Measurements from ENCODE around the gene MKRN2.

DNA sequence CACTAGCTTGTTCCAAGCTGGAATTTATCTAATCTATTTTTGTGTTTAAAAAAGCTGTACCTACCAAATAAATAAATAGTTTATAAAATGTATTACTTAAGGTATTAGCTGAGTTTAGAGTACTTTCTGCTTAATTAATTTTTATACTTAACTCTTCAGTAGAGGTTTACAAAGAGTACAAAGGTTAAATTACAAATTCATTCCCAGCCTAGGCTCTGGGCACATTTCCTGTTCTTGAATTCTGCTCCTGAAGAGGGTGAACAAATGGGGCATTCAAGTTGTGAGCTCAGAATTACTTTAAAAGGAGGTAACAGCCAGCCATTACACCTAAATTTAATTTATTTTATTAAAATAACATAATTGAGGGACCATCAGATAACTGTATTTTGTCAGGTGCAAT is 26.4 kb downstream of the MKRN2 start:
- TF ChIP-seq RAD21 (IDR thresholded peaks at IDR 0.05; ENCODE audit: low read depth) (no peak), SRF (IDR thresholded peaks at IDR 0.05; ENCODE audit: low read depth) (no peak), EZH2phosphoT487 (IDR thresholded peaks at IDR 0.05; ENCODE audit: borderline replicate concordance) (no peak), EZH2 (IDR thresholded peaks at IDR 0.05) (no peak), POLR2A (IDR thresholded peaks at IDR 0.05; ENCODE audit: borderline replicate concordance, extremely low read depth, insufficient read depth, insufficient read length) (no peak)
- TF ChIP-seq, protein P1, sequence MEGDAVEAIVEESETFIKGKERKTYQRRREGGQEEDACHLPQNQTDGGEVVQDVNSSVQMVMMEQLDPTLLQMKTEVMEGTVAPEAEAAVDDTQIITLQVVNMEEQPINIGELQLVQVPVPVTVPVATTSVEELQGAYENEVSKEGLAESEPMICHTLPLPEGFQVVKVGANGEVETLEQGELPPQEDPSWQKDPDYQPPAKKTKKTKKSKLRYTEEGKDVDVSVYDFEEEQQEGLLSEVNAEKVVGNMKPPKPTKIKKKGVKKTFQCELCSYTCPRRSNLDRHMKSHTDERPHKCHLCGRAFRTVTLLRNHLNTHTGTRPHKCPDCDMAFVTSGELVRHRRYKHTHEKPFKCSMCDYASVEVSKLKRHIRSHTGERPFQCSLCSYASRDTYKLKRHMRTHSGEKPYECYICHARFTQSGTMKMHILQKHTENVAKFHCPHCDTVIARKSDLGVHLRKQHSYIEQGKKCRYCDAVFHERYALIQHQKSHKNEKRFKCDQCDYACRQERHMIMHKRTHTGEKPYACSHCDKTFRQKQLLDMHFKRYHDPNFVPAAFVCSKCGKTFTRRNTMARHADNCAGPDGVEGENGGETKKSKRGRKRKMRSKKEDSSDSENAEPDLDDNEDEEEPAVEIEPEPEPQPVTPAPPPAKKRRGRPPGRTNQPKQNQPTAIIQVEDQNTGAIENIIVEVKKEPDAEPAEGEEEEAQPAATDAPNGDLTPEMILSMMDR (IDR thresholded peaks at IDR 0.05 in 2 of 3, conservative IDR thresholded peaks at IDR 0.05 in 1 of 3; ENCODE audit: borderline replicate concordance in 1 of 3, insufficient read depth in 1 of 3, low read depth in 2 of 3, low read length in 2 of 3), result no peak
- TF ChIP-seq, protein P2, sequence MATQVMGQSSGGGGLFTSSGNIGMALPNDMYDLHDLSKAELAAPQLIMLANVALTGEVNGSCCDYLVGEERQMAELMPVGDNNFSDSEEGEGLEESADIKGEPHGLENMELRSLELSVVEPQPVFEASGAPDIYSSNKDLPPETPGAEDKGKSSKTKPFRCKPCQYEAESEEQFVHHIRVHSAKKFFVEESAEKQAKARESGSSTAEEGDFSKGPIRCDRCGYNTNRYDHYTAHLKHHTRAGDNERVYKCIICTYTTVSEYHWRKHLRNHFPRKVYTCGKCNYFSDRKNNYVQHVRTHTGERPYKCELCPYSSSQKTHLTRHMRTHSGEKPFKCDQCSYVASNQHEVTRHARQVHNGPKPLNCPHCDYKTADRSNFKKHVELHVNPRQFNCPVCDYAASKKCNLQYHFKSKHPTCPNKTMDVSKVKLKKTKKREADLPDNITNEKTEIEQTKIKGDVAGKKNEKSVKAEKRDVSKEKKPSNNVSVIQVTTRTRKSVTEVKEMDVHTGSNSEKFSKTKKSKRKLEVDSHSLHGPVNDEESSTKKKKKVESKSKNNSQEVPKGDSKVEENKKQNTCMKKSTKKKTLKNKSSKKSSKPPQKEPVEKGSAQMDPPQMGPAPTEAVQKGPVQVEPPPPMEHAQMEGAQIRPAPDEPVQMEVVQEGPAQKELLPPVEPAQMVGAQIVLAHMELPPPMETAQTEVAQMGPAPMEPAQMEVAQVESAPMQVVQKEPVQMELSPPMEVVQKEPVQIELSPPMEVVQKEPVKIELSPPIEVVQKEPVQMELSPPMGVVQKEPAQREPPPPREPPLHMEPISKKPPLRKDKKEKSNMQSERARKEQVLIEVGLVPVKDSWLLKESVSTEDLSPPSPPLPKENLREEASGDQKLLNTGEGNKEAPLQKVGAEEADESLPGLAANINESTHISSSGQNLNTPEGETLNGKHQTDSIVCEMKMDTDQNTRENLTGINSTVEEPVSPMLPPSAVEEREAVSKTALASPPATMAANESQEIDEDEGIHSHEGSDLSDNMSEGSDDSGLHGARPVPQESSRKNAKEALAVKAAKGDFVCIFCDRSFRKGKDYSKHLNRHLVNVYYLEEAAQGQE (IDR thresholded peaks at IDR 0.05; ENCODE audit: low read depth), result no peak
- TF ChIP-seq, protein P3, sequence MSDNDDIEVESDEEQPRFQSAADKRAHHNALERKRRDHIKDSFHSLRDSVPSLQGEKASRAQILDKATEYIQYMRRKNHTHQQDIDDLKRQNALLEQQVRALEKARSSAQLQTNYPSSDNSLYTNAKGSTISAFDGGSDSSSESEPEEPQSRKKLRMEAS (IDR thresholded peaks at IDR 0.05), result no peak
- TF ChIP-seq, protein P4, sequence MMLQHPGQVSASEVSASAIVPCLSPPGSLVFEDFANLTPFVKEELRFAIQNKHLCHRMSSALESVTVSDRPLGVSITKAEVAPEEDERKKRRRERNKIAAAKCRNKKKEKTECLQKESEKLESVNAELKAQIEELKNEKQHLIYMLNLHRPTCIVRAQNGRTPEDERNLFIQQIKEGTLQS (IDR thresholded peaks at IDR 0.05), result no peak

Measured in HCT116 (cell line).